H1 (cell line): Measurements from ENCODE around the gene KCNT1. TPM values are rescaled to one million over a fixed set of nuclear protein-coding genes. Genes with fewer than 3 reads are reported as not detected.

Experiments used
- CTCF ChIA-PET: fragments of 300-600 bp; sonication (Branson Sonifier 250); formaldehyde crosslinking; loops from one replicate; lab custom pipeline; 2021; ENCODE audit not compliant: partially characterized antibody; lab: Charles Lee
- POLR2A ChIA-PET: fragments of 300-600 bp; sonication (Branson Sonifier 250); formaldehyde crosslinking; loops from one replicate; lab custom pipeline; 2021; ENCODE audit warnings: inconsistent platforms; ENCODE audit not compliant: partially characterized antibody; lab: Charles Lee
- DNase-seq, 2 experiments: peaks; one replicate each; pipeline versions ENCODE4 v3.0.0 to v3.0.0-alpha.2; 2010 to 2022; ENCODE audit warnings: low spot score in 2 of 2, low read depth in 1 of 2, mixed read lengths in 1 of 2
- FAIRE-seq: peaks from 2 replicates; lab custom pipeline; 2011; peaks lifted over from hg19 to GRCh38; lab: Jason Lieb, UNC
- H2AFZ ChIP-seq: 2 replicates; pipeline ENCODE4 v1.8.1; 2012; ENCODE audit warnings: low read length, inconsistent platforms
- H2AK5ac ChIP-seq: 2 replicates; pipeline ENCODE4 v1.6.1; 2013; ENCODE audit warnings: low read depth, low read length
- H2BK120ac ChIP-seq: replicated peaks from 2 replicates; pipeline ENCODE3; 2013; ENCODE audit warnings: low read depth, low read length, inconsistent platforms
- H2BK12ac ChIP-seq: 2 replicates; pipeline ENCODE4 v1.6.1; 2013; ENCODE audit warnings: low read depth, low read length
- H2BK15ac ChIP-seq: 2 replicates; pipeline ENCODE4 v1.6.1; 2013; ENCODE audit warnings: low read length
- H2BK20ac ChIP-seq: 2 replicates; pipeline ENCODE4 v1.6.1; 2013; ENCODE audit warnings: low read length
- H2BK5ac ChIP-seq: 2 replicates; pipeline ENCODE4 v1.6.1; 2013; ENCODE audit warnings: low read depth, low read length
- H3K14ac ChIP-seq: 2 replicates; pipeline ENCODE4 v1.6.1; 2013; ENCODE audit warnings: inconsistent platforms; ENCODE audit not compliant: insufficient read length
- H3K18ac ChIP-seq: 2 replicates; pipeline ENCODE4 v1.6.1; 2013; ENCODE audit warnings: low read length; ENCODE audit errors: extremely low read depth
- H3K23ac ChIP-seq: 2 replicates; pipeline ENCODE4 v1.6.1; 2013; ENCODE audit warnings: inconsistent platforms; ENCODE audit not compliant: insufficient read length
- H3K23me2 ChIP-seq: 2 replicates; pipeline ENCODE4 v1.6.1; 2013; ENCODE audit warnings: low read depth, low read length
- H3K27ac ChIP-seq: 2 replicates; pipeline ENCODE4 v1.6.1; 2011; ENCODE audit warnings: low read depth, low read length, inconsistent platforms
- H3K27me3 ChIP-seq, 4 experiments: replicated peaks in 1 of 4; 1 replicate in 1 of 4; 2 replicates in 3 of 4; pipeline versions ENCODE4 v1.6.1 to v1.8.1; 2011 to 2013; ENCODE audit warnings: low read length in 3 of 4, mild to moderate bottlenecking in 3 of 4, inconsistent platforms in 2 of 4, mixed read lengths in 2 of 4, moderate library complexity in 1 of 4; ENCODE audit not compliant: control insufficient read depth in 3 of 4, insufficient read depth in 3 of 4; ENCODE audit errors: extremely low read depth in 1 of 4
- H3K36me3 ChIP-seq, 4 experiments: 2 replicates each; pipeline versions ENCODE4 v1.6.1 to v1.8.1; 2011 to 2013; ENCODE audit warnings: mild to moderate bottlenecking in 4 of 4, low read length in 3 of 4, moderate library complexity in 2 of 4, control low read depth in 1 of 4, inconsistent platforms in 1 of 4; ENCODE audit not compliant: insufficient read depth in 4 of 4, control insufficient read depth in 2 of 4
- H3K4ac ChIP-seq: replicated peaks from 2 replicates; pipeline ENCODE3; 2013; ENCODE audit warnings: low read length, low read depth, mixed read lengths, inconsistent platforms; ENCODE audit not compliant: insufficient read length
- H3K4me1 ChIP-seq, 4 experiments: replicated peaks in 1 of 4; 1 replicate in 1 of 4; 2 replicates in 3 of 4; pipeline versions ENCODE4 v1.6.1 to v1.8.1; 2011 to 2013; ENCODE audit warnings: low read length in 3 of 4, inconsistent platforms in 2 of 4, mixed read lengths in 1 of 4; ENCODE audit not compliant: insufficient read depth in 4 of 4, control insufficient read depth in 3 of 4
- H3K4me2 ChIP-seq, 2 experiments: 2 replicates each; pipeline versions ENCODE4 v1.6.1 to v1.8.1; 2011 to 2013; ENCODE audit warnings: low read depth in 2 of 2, low read length in 2 of 2, control low read depth in 1 of 2, inconsistent platforms in 1 of 2, mild to moderate bottlenecking in 1 of 2; ENCODE audit not compliant: insufficient read depth in 1 of 2
- H3K4me3 ChIP-seq, 4 experiments: fragments of 200-600, 300-600 bp in 1 of 4; sonication (generic), shearing (Covaris generic), sonication (Bioruptor Twin) in 1 of 4; 2 replicates each; pipeline versions ENCODE4 v1.5.1 to v1.8.1; 2011 to 2016; ENCODE audit warnings: low read length in 4 of 4, low read depth in 3 of 4, control low read depth in 2 of 4, inconsistent platforms in 2 of 4, mild to moderate bottlenecking in 2 of 4, mixed read lengths in 1 of 4, moderate library complexity in 1 of 4; ENCODE audit not compliant: insufficient read depth in 2 of 4; ENCODE audit errors: extremely low read depth in 1 of 4
- H3K56ac ChIP-seq: replicated peaks from 2 replicates; pipeline ENCODE3; 2013; ENCODE audit warnings: low read depth, mild to moderate bottlenecking, mixed read lengths, low read length, inconsistent platforms; ENCODE audit not compliant: insufficient read length
- H3K79me1 ChIP-seq: 2 replicates; pipeline ENCODE4 v1.6.1; 2013; ENCODE audit warnings: low read depth, low read length, control low read depth
- H3K79me2 ChIP-seq, 2 experiments: 2 replicates each; pipeline versions ENCODE4 v1.6.1 to v1.8.1; 2012 to 2013; ENCODE audit warnings: low read length in 2 of 2, mild to moderate bottlenecking in 2 of 2, inconsistent platforms in 1 of 2; ENCODE audit not compliant: insufficient read depth in 2 of 2, control insufficient read depth in 1 of 2
- H3K9ac ChIP-seq, 4 experiments: replicated peaks in 1 of 4; 1 replicate in 1 of 4; 2 replicates in 3 of 4; pipeline versions ENCODE4 v1.6.1 to v1.8.1; 2011 to 2013; ENCODE audit warnings: low read depth in 3 of 4, low read length in 3 of 4, control low read depth in 2 of 4, mild to moderate bottlenecking in 2 of 4, moderate library complexity in 2 of 4, inconsistent platforms in 1 of 4; ENCODE audit errors: extremely low read depth in 1 of 4
- H3K9me3 ChIP-seq, 2 experiments: 2 replicates each; pipeline versions ENCODE4 v1.6.1 to v1.8.1; 2012 to 2013; ENCODE audit warnings: mild to moderate bottlenecking in 2 of 2, moderate library complexity in 2 of 2, control low read depth in 1 of 2, inconsistent platforms in 1 of 2, low read depth in 1 of 2, low read length in 1 of 2, mixed read lengths in 1 of 2; ENCODE audit not compliant: insufficient read depth in 2 of 2
- H4K20me1 ChIP-seq, 2 experiments: replicated peaks in 1 of 2; 2 replicates each; pipeline versions ENCODE3 to v1.8.1; 2011 to 2013; ENCODE audit warnings: inconsistent platforms in 2 of 2, low read length in 2 of 2, mild to moderate bottlenecking in 1 of 2; ENCODE audit not compliant: insufficient read depth in 2 of 2, control insufficient read depth in 1 of 2
- H4K5ac ChIP-seq: 2 replicates; pipeline ENCODE4 v1.6.1; 2013; ENCODE audit warnings: low read length, low read depth, mixed read lengths, inconsistent platforms; ENCODE audit not compliant: insufficient read length
- H4K8ac ChIP-seq: 2 replicates; pipeline ENCODE4 v1.8.0; 2013; ENCODE audit warnings: mild to moderate bottlenecking, moderate library complexity, low read length, inconsistent platforms; ENCODE audit not compliant: insufficient read depth; ENCODE audit errors: extremely low read depth
- H4K91ac ChIP-seq: replicated peaks from 2 replicates; pipeline ENCODE3; 2013; ENCODE audit warnings: low read length, mixed read lengths, inconsistent platforms; ENCODE audit not compliant: insufficient read length
- CBX5 ChIP-seq: fragments of 300-800, 300-1000 bp; sonication (generic); IDR thresholded peaks from 2 replicates; pipeline ENCODE4 v1.7.1; 2016; ENCODE audit warnings: antibody characterized with exemption, low read length, low read depth
- EGR1 ChIP-seq: IDR thresholded peaks from 2 replicates; pipeline ENCODE4 v1.6.1; 2011; ENCODE audit warnings: low read depth, low read length, borderline replicate concordance
- KDM1A ChIP-seq: fragments of 200-600, 300-600 bp; sonication (generic); IDR thresholded peaks from 2 replicates; pipeline ENCODE4 v1.7.1; 2016; ENCODE audit warnings: mild to moderate bottlenecking, low read length, borderline replicate concordance
- NANOG ChIP-seq: IDR thresholded peaks from 2 replicates; pipeline ENCODE4 v1.6.1; 2011; ENCODE audit warnings: low read length, low read depth, mild to moderate bottlenecking, inconsistent platforms; ENCODE audit not compliant: insufficient read depth, poor library complexity, severe bottlenecking
- RAD21 ChIP-seq, 2 experiments: IDR thresholded peaks in 1 of 2; conservative IDR thresholded peaks in 1 of 2; 2 replicates each; pipeline ENCODE4 v1.6.1; 2011; ENCODE audit warnings: low read depth in 2 of 2, low read length in 2 of 2, improper control_type of control experiment in 1 of 2, inconsistent platforms in 1 of 2, mild to moderate bottlenecking in 1 of 2, moderate library complexity in 1 of 2
- SP2 ChIP-seq: IDR thresholded peaks from 2 replicates; pipeline ENCODE4 v1.6.1; 2012; ENCODE audit warnings: mild to moderate bottlenecking, low read length, inconsistent platforms
- SP4 ChIP-seq: IDR thresholded peaks from 2 replicates; pipeline ENCODE4 v1.6.1; 2012; ENCODE audit warnings: low read length, inconsistent platforms
- TAF1 ChIP-seq: IDR thresholded peaks from 2 replicates; pipeline ENCODE4 v1.6.1; 2011; ENCODE audit warnings: mild to moderate bottlenecking, low read depth, low read length
- WGBS, 2 experiments: shearing (Covaris generic) in 1 of 2; methylation state at CpG; one replicate each; pipeline versions ENCODE4 v1.1.6 to v1.1.7; 2013 to 2015; ENCODE audit warnings: low lambda C conversion rate in 2 of 2, mixed read lengths in 2 of 2, inconsistent platforms in 1 of 2, low coverage in 1 of 2, missing lambda C conversion rate in 1 of 2; ENCODE audit not compliant: insufficient replicate concordance in 2 of 2, insufficient coverage in 1 of 2, insufficient read length in 1 of 2; ENCODE audit errors: extremely low coverage in 1 of 2, missing lambda C conversion rate in 1 of 2; 5-methylcytosine and 5-hydroxymethylcytosine counted together
- polyA plus RNA-seq, 7 experiments: library from polyadenylated mRNA; depleted of rRNA in 3 of 7; stranded (reverse) in 5 of 7; unstranded in 2 of 7; fragments of >200 nt in 5 of 7; fragments of 200-250 nt in 2 of 7; gene quantifications; 1 replicate in 5 of 7; 2 replicates in 1 of 7; 4 replicates in 1 of 7; pipeline versions ENCODE4 v1.2.1 to v1.2.3, GENCODE V29; 2011 to 2013; ENCODE audit warnings: missing spikeins in 2 of 7, mixed read lengths in 2 of 7
- total RNA-seq: library from RNA; stranded (reverse); fragmentation: NEBNext Ultra II Directional; extraction: Animal tissue kit (Norgen Biotek cat#: 25700); gene quantifications from 2 replicates; pipeline ENCODE4 v1.2.1, GENCODE V29; 2021

Gene KCNT1
- total and polyA plus RNA-seq, 2 of the 8 experiments (the other 6 are each of a cell fraction or from before 2014, with no cell fraction given): 0.13 to 0.20 TPM

GRCh38 chr9:135815830-135816650 lies 114.1 kb downstream of the KCNT1 start:
- no peaks in the 10 kb centered on the region for H3K27me3 ChIP-seq
- no peaks in the 10 kb centered on the region for H3K9me3 ChIP-seq
- no peak overlapping the region for H3K9ac ChIP-seq
- H3K14ac ChIP-seq: no peak overlapping the region
- H3K36me3 ChIP-seq: peaks cover 24 to 70% (median 62%) of the 10 kb centered on the region in 4 experiments
- H3K23me2 ChIP-seq: no peaks in the 10 kb centered on the region
- no peak overlapping the region for H2AFZ ChIP-seq
- H3K4ac ChIP-seq: no peak overlapping the region
- ChIA-PET POLR2A (no interaction called here), CTCF (interaction anchor here (1.1 to 1.4 kb wide), 3 partner anchors 9 to 149 kb away, joined by 3 to 4 read pairs (median 3); no protein-coding TSS in a partner anchor)
- 93% methylated on average over 28 of the region's 28 CpGs; no CpG with 5 or more reads in 1 of the 2 experiments for WGBS, 2 experiments
- peaks cover 7 to 11% of the 10 kb centered on the region in 2 experiments for H4K20me1 ChIP-seq
- TF ChIP-seq SP4: no peak
- no peak for TF ChIP-seq RAD21 (IDR thresholded peaks at IDR 0.05 in 1 of 2, conservative IDR thresholded peaks at IDR 0.05 in 1 of 2; ENCODE audit: low read depth in 2 of 2, low read length in 2 of 2)
- TF ChIP-seq KDM1A: no peak
- no peak for TF ChIP-seq SP2
- TF ChIP-seq TAF1: no peak
- no peak for TF ChIP-seq EGR1
- TF ChIP-seq NANOG: no peak
- TF ChIP-seq CBX5: no peak
- no peak overlapping the region for H3K4me2 ChIP-seq
- no peaks in the 10 kb centered on the region for H3K79me2 ChIP-seq
- H4K8ac ChIP-seq: no peak overlapping the region; the same call in 1 of the 2 replicates
- H3K4me1 ChIP-seq: no peaks in the 10 kb centered on the region; a peak in 1 of 7 replicates
- H3K4me3 ChIP-seq: no peak overlapping the region
- H3K56ac ChIP-seq: no peak overlapping the region
- DNase-seq (no peak), FAIRE-seq (no peak)
- H2BK5ac ChIP-seq: no peak overlapping the region; the same call in 1 of the 2 replicates
- H2BK15ac ChIP-seq: no peak overlapping the region
- H3K23ac ChIP-seq: no peak overlapping the region
- H4K91ac ChIP-seq: no peak overlapping the region
- H2BK120ac ChIP-seq: no peak overlapping the region
- no peak overlapping the region for H3K27ac ChIP-seq
- no peak overlapping the region for H3K18ac ChIP-seq
- H3K79me1 ChIP-seq: no peaks in the 10 kb centered on the region
- H2BK12ac ChIP-seq: no peak overlapping the region
- no peak overlapping the region for H2AK5ac ChIP-seq
- H4K5ac ChIP-seq: no peak overlapping the region
- H2BK20ac ChIP-seq: no peak overlapping the region
